ENCODE results near the gene STRAP. TPM values are rescaled to one million over a fixed set of nuclear protein-coding genes. Genes with fewer than 3 reads are reported as not detected.

The STRAP gene
- total and polyA plus RNA-seq, 2 of the 8 experiments (the other 6 are each of a cell fraction or from before 2014, with no cell fraction given), result 107 to 251 TPM

GRCh38 chr12:15839041-15839440, 43.1 kb upstream of the STRAP start:
- no peaks in the 10 kb centered on the region for H3K36me3 ChIP-seq (ENCODE audit: control insufficient read depth in 2 of 4, insufficient read depth in 4 of 4, low read length in 3 of 4)
- no peaks in the 10 kb centered on the region for H3K79me2 ChIP-seq (ENCODE audit: control insufficient read depth in 1 of 2, insufficient read depth in 2 of 2, low read length in 2 of 2)
- H3K56ac ChIP-seq (replicated peaks; ENCODE audit: insufficient read length, low read depth, low read length), result no peak overlapping the region
- ChIA-PET CTCF (ENCODE audit: partially characterized antibody) (interaction anchor here (0.6 to 2.7 kb wide), 7 partner anchors 10 to 469 kb away, joined by 3 to 9 read pairs (median 4); no protein-coding TSS in a partner anchor), POLR2A (ENCODE audit: partially characterized antibody) (no interaction called here)
- H4K5ac ChIP-seq (ENCODE audit: insufficient read length, low read depth, low read length), result no peak overlapping the region
- no peaks in the 10 kb centered on the region for H3K9me3 ChIP-seq (ENCODE audit: insufficient read depth in 2 of 2, low read depth in 1 of 2, low read length in 1 of 2)
- H3K23me2 ChIP-seq (ENCODE audit: low read depth, low read length), result no peaks in the 10 kb centered on the region
- H2BK20ac ChIP-seq (ENCODE audit: low read length), result no peak overlapping the region
- no peak overlapping the region for H2BK15ac ChIP-seq (ENCODE audit: low read length)
- no peak overlapping the region for H2AFZ ChIP-seq (ENCODE audit: low read length)
- H3K9ac ChIP-seq (replicated peaks in 1 of 4; ENCODE audit: extremely low read depth in 1 of 4, low read depth in 3 of 4, low read length in 3 of 4), result no peak overlapping the region
- H3K14ac ChIP-seq (ENCODE audit: insufficient read length), result no peak overlapping the region
- H2AK5ac ChIP-seq (ENCODE audit: low read depth, low read length), result no peak overlapping the region
- TF ChIP-seq JUND (IDR thresholded peaks at IDR 0.05; ENCODE audit: low read length) (no peak), SIRT6 (IDR thresholded peaks at IDR 0.05; ENCODE audit: low read length) (no peak), EZH2 (IDR thresholded peaks at IDR 0.05; ENCODE audit: low read depth, low read length, severe bottlenecking) (no peak), KDM5A (IDR thresholded peaks at IDR 0.05; ENCODE audit: low read length) (no peak), POU5F1 (IDR thresholded peaks at IDR 0.05; ENCODE audit: low read depth, low read length) (no peak), CBX5 (IDR thresholded peaks at IDR 0.05; ENCODE audit: low read depth, low read length) (no peak), RXRA (IDR thresholded peaks at IDR 0.05; ENCODE audit: insufficient read depth, low read depth, low read length) (no peak), ATF3 (IDR thresholded peaks at IDR 0.05; ENCODE audit: insufficient read depth, low read depth, low read length) (no peak), SRF (IDR thresholded peaks at IDR 0.05; ENCODE audit: low read depth, low read length) (no peak), CTCF (IDR thresholded peaks at IDR 0.05; ENCODE audit: control extremely low read depth in 1 of 3, insufficient read depth in 1 of 3, low read depth in 1 of 3, low read length in 3 of 3) (no peak), EP300 (IDR thresholded peaks at IDR 0.05; ENCODE audit: borderline replicate concordance in 1 of 2, low read depth in 2 of 2, low read length in 2 of 2) (no peak)
- 100% methylated on average over 2 of the region's 2 CpGs; no CpG with 5 or more reads in 1 of the 2 experiments for WGBS, 2 experiments (ENCODE audit: extremely low coverage in 1 of 2, insufficient coverage in 1 of 2, insufficient read length in 1 of 2, insufficient replicate concordance in 2 of 2, low coverage in 1 of 2, low lambda C conversion rate in 2 of 2, missing lambda C conversion rate in 1 of 2)
- H3K4me2 ChIP-seq (ENCODE audit: insufficient read depth in 1 of 2, low read depth in 2 of 2, low read length in 2 of 2), result no peak overlapping the region
- H3K27ac ChIP-seq (ENCODE audit: low read depth, low read length), result no peak overlapping the region
- no peaks in the 10 kb centered on the region for H3K27me3 ChIP-seq (replicated peaks in 1 of 4; ENCODE audit: control insufficient read depth in 3 of 4, extremely low read depth in 1 of 4, insufficient read depth in 3 of 4, low read length in 3 of 4)
- no peaks in the 10 kb centered on the region for H3K79me1 ChIP-seq (ENCODE audit: low read depth, low read length)
- no peak overlapping the region for H3K4ac ChIP-seq (replicated peaks; ENCODE audit: insufficient read length, low read depth, low read length)
- H3K4me1 ChIP-seq (replicated peaks in 1 of 4; ENCODE audit: control insufficient read depth in 3 of 4, insufficient read depth in 4 of 4, low read length in 3 of 4), result no peaks in the 10 kb centered on the region
- H4K20me1 ChIP-seq (replicated peaks in 1 of 2; ENCODE audit: control insufficient read depth in 1 of 2, insufficient read depth in 2 of 2, low read length in 2 of 2), result no peaks in the 10 kb centered on the region
- H3K4me3 ChIP-seq (ENCODE audit: extremely low read depth in 1 of 4, insufficient read depth in 2 of 4, low read depth in 3 of 4, low read length in 4 of 4), result no peak overlapping the region
- no peak overlapping the region for H2BK120ac ChIP-seq (replicated peaks; ENCODE audit: low read depth, low read length)
- no peak overlapping the region for H3K23ac ChIP-seq (ENCODE audit: insufficient read length)
- no peak overlapping the region for H4K91ac ChIP-seq (replicated peaks; ENCODE audit: insufficient read length, low read length)
- H3K18ac ChIP-seq (ENCODE audit: extremely low read depth, low read length), result no peak overlapping the region
- no peak overlapping the region for H2BK5ac ChIP-seq (ENCODE audit: low read depth, low read length)
- FAIRE-seq (no peak), DNase-seq (ENCODE audit: low read depth in 1 of 2, low spot score in 2 of 2) (no peak)
- no peak overlapping the region for H2BK12ac ChIP-seq (ENCODE audit: low read depth, low read length)
- no peak overlapping the region for H4K8ac ChIP-seq (ENCODE audit: extremely low read depth, insufficient read depth, low read length)

All from H1 (cell line).